CD4-positive, alpha-beta T cell treated with Interleukin-10 for 1 hour (primary cell): ENCODE measurements around the gene PLD4.
"Not testable (repeated sequence)": the region's sequence is repeated elsewhere in the genome, so short reads cannot be mapped to it uniquely, and the experiment has no call there.

Experiments
- DNase-seq: peaks from one replicate; pipeline ENCODE4 v3.0.0-alpha.2; 2020

PLD4 gene

DNA sequence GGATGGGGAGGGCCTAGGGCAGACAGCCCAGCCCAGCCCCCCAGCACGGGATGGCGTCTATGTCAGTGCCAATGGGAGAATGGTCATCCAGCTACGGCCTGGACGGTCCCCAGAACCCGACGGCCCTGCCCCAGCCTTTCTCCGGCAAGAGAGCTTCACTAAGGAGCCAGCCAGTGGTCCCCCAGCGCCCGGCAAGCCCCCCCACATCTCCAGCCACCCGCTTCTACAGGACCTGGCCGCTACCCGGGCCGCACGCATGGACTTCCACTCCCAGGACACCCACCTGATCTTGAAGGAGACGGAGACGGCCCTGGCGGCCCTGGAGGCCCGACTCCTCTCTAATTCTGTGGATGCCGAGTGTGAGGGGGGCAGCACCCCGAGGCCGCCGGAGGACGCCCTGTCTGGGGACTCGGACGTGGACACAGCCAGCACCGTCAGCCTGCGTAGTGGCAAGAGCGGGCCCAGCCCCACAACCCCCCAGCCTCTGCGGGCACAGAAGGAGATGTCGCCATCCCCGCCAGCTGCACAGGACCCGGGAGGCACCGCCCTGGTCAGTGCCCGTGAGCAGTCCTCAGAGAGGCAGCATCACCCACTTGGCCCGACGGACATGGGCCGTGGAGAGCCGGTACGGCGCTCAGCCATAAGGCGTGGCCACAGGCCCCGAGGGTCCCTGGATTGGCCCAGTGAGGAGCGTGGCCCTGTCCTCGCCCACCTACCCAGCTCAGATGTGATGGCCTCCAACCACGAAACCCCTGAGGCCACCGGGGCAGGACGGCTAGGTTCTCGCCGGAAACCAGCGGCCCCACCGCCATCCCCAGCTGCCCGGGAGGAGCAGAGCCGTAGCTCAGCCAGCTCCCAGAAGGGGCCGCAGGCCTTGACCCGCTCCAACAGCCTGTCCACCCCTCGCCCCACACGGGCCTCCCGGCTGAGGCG, 37.7 kb upstream of the PLD4 start:
- no peak for DNase-seq

DNA sequence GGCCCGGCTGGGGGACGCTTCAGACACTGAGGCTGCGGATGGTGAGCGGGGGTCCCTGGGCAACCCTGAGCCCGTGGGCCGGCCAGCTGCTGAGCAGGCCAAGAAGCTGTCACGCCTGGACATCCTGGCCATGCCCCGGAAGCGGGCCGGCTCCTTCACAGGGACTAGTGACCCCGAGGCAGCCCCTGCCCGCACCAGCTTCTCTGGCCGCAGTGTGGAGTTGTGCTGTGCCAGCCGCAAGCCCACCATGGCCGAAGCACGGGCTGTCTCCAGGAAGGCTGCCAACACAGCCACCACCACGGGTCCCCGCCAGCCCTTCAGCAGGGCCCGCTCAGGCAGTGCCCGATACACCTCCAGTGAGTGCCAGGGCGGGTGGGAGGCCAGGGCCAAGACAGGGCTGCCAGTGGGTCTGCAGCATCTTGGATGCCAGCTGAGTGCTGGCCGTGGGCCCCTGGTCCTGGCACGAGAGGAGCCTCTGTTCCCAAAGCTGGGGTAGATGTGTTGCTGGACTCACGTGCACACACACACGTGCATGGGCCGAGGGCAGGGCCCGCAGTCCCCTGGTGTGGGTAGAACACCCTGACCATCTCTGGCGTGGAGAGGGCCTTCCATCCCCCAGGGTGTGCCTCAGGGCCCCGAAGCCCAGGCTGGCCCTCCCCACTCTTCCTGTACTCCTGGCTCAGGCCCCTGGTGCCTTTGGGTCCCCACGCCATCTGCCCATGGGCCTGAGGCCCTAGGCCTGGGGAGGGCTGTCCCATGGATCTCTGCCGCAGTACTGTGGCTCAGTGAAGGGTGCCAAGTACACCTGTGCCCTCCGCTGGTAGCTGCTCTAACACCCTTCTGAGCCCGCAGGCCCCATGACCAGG, 36.8 kb upstream of the PLD4 start:
- no peak for DNase-seq

DNA sequence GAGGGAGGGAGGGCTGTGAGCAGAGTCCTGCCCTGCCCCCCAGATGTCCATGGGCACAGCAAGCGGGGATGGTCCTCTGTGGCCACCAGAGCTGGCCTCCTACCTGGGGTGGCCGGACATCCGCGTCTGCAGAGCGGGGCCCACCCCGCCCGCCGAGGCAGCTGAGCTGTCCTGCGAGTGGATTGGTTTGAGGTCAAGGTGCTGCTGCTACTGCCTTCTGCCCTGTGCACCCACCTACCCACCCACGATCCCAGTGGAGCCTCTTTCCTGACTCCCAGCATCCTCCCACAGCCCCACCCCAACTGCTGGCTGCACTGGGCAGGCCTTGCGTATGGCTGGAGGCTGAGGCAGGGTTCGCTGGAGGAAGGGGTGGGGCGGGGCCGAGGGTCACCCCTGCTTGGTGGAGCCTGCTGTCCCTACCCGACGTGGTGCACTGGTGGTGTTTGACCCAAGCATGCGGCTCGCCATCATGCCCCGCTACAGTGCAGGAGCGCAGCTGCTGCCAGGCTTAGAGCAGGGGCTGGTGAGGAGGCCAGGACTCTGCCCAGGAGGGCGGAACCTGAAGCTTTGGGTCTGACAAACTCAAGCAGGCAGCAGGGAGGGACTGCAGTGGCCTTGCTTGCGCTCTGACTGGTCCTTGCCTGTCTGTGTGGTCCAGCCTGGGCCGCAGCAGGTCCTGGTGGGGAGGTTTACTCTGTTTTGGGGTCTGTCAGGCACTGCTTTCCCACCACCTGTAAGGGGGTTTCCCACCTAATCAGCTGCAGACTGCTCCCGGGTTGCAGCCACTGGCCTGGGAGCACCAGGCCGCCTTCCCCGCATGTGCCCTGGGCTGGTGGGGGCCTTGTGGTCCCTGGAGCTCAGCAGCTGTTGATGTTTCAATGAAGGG, 35.9 kb upstream of the PLD4 start:
- no peak for DNase-seq

DNA sequence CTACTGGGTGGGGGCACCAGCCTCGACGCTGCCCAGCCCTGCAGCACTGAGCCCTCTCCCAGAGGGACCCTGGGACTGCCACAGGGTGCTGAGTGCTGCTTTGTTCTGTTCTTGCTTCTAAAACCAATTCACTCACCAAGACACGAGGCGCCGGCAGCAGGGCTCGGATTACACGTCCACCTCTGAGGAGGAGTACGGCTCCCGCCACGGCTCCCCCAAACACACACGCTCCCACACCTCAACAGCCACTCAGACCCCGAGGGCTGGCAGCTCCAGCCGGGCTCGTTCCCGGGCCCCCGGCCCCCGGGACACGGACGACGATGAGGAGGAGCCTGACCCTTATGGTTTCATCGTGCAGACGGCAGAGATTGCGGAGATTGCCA, 35.3 kb upstream of the PLD4 start:
- no peak for DNase-seq

DNA sequence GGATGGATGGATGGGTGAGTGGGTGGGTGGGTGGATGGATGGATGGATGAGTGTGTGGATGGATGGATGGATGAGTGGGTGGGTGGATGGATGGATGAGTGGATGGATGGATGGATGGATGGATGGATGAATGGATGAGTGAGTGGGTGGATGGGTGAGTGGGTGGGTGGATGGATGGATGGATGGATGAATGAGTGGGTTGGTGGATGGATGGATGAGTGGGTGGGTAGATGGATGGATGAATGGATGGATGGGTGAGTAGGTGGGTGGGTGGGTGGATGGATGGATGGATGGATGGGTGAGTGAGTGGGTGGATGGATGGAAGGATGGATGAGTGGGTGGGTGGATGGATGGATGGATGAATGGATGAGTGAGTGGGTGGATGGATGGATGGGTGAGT, 34.4 kb upstream of the PLD4 start:
- DNase-seq, result not testable (repeated sequence)

DNA sequence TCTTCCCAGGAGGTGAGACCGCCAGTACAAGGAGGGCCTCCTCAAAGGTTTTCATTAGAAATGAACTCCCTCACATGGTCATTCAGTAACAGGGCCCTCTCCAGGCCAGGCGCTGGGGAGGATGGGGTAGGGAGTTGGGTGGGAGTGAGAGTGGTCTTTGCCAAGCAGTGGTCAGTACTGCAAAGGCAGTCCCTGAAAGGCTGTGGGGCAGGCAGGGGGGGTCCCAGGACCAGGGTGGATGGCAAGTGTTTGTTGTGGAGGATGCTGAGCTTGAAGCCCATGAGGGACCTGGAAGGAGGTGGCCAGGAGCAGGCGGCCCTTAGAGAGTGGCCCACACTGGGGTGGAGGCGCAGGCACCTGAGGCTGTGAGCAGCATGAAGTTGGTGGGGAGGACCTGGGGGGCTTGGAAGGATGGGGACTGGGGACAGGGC, 33.5 kb upstream of the PLD4 start:
- DNase-seq, result no peak

DNA sequence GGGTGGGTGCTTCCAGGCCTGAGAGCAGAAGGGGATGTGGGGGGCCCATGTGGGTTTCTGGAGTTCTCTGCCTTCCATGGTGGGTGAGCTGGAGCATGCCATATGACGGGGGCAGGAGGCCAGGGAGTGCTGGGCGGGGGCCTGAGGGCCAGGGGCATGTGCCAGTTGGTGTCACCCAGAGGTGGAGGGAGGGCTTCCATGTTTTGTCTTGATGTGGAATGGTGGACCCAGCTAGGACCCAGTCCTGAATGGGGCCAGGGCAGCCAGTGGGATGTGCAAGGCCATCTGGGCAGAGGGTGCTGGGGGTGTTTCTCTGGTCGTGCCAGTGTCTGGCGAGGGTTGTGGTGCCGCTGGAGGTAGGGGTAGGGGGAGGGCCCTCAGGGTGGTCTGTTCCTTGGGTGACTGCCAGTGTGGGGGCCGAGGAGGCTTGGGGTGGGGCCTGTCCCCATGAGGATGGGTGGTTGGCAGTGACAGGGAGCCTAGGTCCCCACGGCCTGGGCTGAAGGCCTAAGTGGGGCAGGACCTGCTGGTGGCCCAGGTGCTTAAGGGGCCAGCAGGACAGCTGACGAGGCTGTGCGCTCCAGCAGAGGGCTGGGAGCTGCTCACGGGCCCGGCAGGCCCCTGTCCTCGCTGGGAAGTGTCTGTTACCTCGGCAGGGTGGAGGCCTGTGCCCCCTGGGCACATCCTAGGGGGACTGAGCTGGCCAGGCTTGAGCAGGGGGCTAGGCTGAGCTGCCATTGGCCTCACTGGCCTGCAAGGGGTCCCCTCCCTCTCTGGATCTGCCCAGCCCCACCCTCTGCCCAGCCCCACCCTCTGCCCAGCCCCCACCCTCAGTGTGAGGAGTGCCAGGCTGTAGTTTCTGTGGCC, 32.8 kb upstream of the PLD4 start:
- no peak for DNase-seq

DNA sequence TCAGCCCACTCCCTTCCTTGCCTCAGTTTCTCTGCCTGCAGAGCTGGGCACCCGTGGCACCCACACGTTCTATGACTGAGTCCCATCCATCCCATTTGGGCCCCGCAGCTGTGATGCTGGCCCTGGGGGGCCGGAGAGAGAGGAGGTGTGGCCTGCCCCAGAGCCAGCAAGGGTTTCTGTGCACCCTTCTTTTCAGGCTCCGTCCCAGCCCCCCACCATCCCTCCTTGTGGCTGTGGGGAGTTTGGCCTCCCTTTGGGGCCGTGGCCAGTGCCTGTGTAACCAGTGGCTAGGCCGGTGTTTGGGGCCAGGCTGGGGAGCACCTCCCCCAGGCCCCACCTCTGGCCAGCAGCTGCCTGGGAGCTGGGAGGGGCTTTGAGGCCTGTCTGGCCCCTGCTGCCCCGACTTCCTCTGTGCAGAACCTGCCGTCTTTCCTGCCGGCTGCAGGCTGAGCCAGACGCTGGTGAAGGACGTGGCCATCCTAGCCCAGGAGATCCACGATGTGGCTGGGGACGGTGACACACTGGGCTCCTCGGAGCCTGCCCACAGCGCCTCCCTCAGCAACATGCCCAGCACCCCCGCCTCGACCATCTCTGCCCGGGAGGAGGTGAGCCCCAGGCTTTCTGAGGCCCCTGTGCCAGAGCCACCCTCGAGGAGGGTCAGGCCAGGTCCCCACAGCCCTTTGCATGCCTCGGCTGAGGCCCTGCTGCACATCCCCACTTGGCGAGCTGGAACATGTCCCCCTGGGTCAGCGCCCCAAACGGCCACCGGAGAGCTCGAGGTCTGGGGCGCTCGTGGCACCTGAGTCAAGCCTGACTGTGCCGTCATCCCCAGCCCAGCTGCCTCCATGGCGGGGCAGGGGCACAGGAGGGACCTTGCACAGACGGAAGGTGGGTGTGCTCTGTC, 31.9 kb upstream of the PLD4 start:
- no peak for DNase-seq

DNA sequence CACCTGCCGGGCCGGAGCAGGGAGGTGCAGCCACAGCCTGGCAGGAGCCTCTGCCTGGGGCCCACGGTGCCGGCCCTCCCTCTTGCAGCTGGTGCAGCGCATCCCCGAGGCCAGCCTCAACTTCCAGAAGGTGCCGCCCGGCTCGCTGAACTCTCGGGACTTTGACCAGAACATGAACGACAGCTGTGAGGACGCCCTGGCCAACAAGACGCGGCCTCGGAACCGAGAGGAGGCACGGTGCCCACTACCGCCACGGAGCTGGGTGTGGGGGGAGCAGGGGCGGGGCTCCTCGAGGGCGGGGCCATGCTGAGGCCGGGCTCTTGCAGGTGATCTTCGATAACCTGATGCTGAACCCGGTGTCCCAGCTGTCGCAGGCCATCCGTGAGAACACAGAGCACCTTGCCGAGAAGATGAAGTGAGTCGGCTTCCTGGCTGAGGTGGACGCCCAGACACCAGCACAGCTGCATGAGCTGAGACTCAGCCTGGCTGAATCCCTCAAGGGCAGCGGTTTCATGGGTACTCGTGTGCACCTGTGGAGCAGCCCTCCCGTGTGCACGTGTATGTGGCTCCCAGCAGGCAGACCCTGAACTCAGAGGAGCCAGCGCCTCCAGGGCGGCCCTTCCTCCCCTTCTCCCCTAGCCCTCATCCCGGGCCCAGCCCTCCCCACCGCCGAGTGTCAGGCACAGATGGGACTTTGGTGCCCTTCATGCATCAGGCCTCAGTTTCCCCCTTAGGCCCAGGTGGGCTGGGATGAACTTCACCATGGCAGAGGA, 31.1 kb upstream of the PLD4 start:
- no peak for DNase-seq

DNA sequence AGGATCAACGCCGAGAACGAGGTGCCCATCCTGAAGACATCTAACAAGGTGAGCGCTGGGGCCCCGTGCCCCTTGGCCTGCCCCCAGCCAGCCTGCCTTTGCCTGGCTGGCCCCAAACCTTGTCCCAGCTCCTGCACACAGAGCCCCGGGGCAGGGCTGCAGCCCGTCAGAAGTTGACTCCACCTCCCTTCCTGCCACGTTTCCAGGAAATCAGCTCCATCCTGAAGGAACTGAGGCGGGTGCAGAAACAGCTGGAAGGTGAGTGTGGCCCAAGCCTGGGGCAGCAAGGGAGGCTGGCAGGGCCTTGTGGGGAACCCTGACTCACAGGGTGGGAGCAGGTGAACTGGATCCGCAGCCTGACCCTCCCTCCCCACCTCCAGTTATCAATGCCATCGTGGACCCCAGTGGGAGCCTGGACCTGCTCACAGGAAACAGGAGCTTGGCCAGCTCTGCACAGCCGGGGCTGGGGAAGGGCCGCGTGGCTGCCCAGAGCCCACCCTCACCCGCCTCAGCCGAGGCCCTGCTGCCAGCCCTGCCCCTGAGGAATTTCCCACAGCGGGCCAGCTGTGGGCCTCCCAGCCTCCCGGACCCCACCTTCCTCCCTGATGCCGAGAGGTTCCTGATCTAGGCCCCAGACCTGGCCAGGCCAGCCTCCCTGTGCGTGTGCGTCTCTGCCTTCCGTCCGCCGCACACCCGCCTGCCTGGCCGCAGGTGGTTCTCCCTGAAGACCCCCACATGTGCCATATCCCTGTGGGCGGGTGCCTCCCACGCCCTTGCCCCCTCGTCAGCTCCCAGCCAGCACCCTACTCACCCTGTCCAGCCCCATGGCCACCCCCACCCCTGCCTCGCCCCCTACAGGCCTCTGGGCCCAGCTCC, 30.1 kb upstream of the PLD4 start:
- no peak for DNase-seq

DNA sequence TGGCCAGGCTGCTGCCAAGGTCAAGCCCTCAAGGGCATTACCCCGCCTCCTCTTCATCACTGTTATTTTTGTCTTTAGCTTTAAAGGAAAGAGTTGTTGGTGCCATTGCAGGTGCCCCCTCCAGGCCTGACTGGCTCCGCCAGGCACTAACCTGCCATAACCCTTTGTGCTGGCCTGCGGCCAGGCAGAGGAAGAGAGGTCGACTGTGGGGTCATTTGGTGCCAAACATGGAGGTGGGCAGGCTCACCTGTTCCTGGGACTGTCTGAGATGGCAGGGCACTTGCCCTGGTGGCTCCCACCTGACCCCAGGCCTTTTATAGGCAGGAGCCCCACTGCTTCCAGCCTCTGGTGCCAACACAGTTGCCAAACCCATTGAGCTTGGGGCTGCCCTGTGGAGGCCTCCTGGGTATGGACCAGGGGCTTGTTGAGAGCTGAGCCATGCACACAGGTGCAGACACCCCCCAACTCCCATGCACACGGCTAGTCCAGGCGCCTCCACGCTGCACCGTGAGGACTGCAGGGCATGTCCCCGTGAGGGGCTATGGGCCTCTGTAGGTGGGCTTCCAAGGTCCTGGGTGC, 29.4 kb upstream of the PLD4 start:
- no peak for DNase-seq

DNA sequence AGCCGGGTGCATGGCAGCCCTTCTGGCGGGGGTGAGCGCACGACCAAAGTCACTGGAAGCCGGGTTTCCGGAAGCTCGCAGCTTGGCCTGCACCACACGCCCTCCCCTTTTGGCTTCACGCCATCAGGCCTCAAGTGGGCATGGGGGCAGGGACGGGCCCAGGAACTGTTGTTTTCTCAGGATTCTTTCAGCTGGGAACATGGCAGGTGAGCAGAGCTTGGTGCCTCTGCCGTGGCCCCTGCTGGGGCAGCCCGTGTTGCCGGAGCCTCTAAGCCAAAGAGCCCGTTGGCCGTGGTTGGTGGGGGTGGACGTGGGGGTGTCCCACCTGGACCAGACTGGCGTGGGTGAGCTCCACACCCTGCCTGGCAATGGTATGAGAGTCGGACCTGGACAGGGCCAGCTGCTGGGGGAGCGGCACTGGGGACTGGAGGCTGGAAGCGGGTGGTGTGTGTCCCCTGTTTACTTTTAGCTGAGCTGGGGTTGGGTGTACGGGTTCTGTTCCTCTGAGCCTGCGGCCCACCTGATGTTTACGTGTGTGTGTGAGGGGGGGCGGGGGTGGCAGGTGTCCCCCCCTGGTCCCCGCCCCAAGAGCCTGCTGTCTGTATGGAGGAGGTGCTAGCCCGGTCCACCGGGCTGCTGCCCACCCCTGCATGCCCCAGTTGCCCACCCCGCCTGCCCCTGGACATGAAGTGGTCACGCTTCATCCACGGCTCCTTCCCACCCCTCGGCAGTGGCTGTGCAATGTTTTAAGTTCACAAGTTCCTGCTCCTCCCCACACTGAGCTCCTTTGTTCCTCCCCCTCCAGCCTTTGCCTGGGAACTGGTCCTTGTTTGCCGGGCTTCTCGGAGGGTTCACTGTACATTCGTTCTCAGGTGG, 28.7 kb upstream of the PLD4 start:
- DNase-seq, result no peak

DNA sequence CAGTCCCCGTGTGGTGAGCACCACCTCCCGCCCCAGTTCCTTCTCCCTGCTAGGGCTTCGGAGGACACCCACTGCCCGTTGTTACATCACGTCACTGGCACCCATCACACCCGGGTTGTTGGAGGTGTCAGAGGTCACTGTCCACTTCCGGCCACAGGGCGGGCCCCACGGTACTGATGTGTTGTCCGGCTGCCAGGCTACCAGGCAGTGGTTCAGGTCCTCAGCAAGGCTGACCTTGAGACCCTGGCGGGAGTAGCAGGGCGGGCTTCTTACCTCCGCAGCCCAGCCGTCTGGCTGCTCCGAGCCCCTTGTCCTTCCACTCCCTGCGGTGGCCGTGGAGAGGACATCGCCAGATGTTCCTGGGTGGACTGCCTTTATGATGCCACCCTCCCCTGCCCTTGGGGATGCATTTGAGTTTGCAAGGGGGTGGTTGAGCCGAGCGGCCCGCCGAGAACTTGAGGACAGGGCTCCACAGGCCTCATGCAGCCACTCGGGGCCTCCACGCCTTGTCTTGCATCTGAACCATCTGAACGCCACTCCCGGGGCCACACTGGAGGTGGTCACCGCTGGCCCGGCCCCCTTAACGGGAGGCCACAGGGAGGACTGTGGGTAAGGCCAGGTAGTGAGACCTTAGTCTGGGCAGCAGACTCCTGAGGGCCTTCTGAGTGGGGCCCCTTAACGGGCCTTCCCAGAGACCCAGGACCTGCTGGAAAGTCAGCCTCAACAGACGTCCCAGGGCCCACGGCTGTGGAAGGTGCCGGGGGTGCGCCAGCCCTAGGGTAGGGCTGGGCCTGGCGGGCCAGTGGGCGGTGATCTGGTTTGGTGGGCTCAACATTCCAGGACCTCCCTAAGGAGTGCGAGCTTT, 27.1 kb upstream of the PLD4 start:
- no peak for DNase-seq

DNA sequence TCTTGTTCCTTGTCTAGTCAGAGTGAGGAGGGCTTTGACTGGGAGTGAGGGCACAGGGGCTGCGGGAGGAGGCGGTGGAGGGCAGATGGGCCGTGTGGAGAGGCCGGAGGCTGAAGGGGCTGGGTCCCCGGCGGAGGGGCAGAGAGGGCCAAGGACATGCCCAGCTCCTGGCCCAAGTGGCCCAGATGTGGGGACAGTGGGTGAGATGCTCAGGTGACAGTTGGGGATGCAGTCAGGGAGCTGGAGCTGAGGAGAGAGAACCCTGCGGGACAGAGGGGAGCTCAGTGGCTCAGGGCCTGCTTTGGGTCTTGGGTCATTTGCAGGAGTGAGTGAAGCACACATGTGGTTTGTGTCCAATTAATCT, 26.5 kb upstream of the PLD4 start:
- DNase-seq, result no peak

DNA sequence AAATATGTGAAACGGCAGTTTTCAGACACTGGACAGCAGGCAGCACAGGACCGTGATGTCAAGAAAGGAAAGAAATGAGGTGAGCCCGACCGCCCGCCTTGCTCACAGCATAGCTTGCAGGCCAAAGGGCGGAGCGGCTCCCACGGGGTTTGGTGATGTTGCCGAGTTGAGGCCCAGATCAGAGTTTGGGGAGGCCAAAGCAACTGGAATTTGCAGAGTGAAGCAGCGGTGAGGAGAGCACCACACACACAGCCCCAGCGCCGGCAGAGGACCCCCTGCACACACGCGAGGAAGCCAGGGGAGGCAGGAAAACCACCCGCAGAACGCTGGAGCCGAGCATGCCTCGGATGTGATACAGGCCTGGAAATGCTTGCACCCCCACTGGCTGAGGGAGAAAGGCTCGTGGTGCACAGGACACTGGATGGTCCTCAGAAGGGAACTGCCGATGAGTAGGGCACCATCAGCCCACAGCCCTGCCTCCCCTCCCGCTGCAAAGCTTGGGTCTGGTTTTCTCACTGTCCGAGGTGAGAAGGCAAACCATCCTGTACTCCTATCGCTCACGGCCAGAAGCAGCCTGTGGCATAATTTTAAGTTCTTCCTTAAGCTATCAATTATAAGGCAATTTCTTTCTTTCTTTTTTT, 25.7 kb upstream of the PLD4 start:
- no peak for DNase-seq

DNA sequence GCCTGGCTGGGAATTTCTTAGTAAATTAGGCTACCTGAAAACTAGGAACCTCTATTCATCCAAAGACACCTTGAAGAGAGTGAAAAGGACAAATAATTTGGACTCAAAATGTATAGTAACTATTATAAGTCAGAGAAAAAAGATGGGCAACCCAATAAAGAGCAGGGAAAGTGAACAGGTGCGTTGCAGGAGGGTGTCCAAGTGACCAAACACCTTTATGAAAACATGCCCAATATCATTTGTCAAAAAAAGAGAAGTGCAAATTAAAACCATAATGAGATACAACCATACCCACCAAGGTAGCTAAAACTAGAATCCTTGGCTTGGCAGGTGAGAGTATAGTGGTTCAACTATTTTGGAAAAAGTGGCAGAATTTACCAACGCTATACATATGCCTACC, 24.9 kb upstream of the PLD4 start:
- no peak for DNase-seq
